Left renal pelvis (tissue), 4 donors: ENCODE data around the gene PRR18. TPM values are rescaled to one million over a fixed set of nuclear protein-coding genes. Genes with fewer than 3 reads are reported as not detected.

Experiments used
- DNase-seq, 4 donors: peaks; one replicate each; pipeline ENCODE4 v3.0.0-alpha.2; 2013; ENCODE audit warnings: low read depth in 4 of 4, low spot score in 3 of 4
- polyA plus RNA-seq, 4 donors: library from polyadenylated mRNA; unstranded; fragments of 120-200 nt; gene quantifications; one replicate each; pipeline ENCODE4 v1.2.1, GENCODE V29; 2013; ENCODE audit not compliant: insufficient read length in 4 of 4

PRR18 gene
- polyA plus RNA-seq, 4 donors, result 0.12 to 0.35 (median 0.19) TPM

- no peak for DNase-seq
Measured at GRCh38 chr6:166278579-166279392, 29.4 kb downstream of the PRR18 start.

GRCh38 chr6:166277892-166278578, 30.2 kb downstream of the PRR18 start:
- no peak for DNase-seq

- no peak for DNase-seq
Measured at GRCh38 chr6:166277018-166277417, 31.2 kb downstream of the PRR18 start.

- no peak for DNase-seq
Measured at GRCh38 chr6:166275714-166276166, 32.5 kb downstream of the PRR18 start.

GRCh38 chr6:166274739-166275370, 33.3 kb downstream of the PRR18 start:
- DNase-seq, result no peak

GRCh38 chr6:166274163-166274562, 34.0 kb downstream of the PRR18 start:
- DNase-seq, result no peak

GRCh38 chr6:166271376-166271765, 36.8 kb downstream of the PRR18 start:
- no peak for DNase-seq

- DNase-seq, result no peak
Measured at GRCh38 chr6:166270706-166271375, 37.4 kb downstream of the PRR18 start.

GRCh38 chr6:166269301-166270039, 38.7 kb downstream of the PRR18 start:
- DNase-seq, result no peak

- no peak for DNase-seq
Measured at GRCh38 chr6:166268431-166268830, 39.8 kb downstream of the PRR18 start.

- DNase-seq, result no peak
Measured at GRCh38 chr6:166267526-166267925, 40.7 kb downstream of the PRR18 start.

- no peak for DNase-seq
Measured at GRCh38 chr6:166266336-166266735, 41.9 kb downstream of the PRR18 start.

- DNase-seq, result no peak
Measured at GRCh38 chr6:166262743-166263515, 45.3 kb downstream of the PRR18 start.

GRCh38 chr6:166259296-166259977, 48.8 kb downstream of the PRR18 start:
- DNase-seq, result no peak

GRCh38 chr6:166258854-166259276, 49.3 kb downstream of the PRR18 start:
- DNase-seq, result no peak

GRCh38 chr6:166257911-166258318, 50.3 kb downstream of the PRR18 start:
- no peak for DNase-seq
